ENCODE data around the gene STRN4.
"Not testable (repeated sequence)": the region's sequence is repeated elsewhere in the genome, so short reads cannot be mapped to it uniquely, and the experiment has no call there.

Gene STRN4

GRCh38 chr19:46785980-46786235, 39.7 kb upstream of the STRN4 start:
- Histone ChIP-seq H3K9me3 (ENCODE audit: control insufficient read depth in 1 of 2, low read length in 2 of 2) (no peaks in the 10 kb centered on the region), H3K27me3 (ENCODE audit: control insufficient read depth in 1 of 2, insufficient read depth in 2 of 2, low read length in 2 of 2) (no peaks in the 10 kb centered on the region), H3K27ac (ENCODE audit: low read depth, low read length) (peak overlapping the region; percentile 72), H3K9ac (ENCODE audit: low read depth in 1 of 2, low read length in 2 of 2) (peak overlapping the region; percentile 81 to 84), H3K4me3 (ENCODE audit: low read depth in 1 of 2, low read length in 2 of 2) (peak overlapping the region; percentile 78 to 83), H3K4me1 (ENCODE audit: control insufficient read depth in 1 of 2, insufficient read depth in 2 of 2, low read length in 2 of 2) (peaks cover 19 to 41% of the 10 kb centered on the region in 2 donors), H3K36me3 (ENCODE audit: control insufficient read depth in 1 of 2, insufficient read depth in 2 of 2, low read length in 2 of 2) (peaks cover 7 to 8% of the 10 kb centered on the region in 2 donors)

DNA sequence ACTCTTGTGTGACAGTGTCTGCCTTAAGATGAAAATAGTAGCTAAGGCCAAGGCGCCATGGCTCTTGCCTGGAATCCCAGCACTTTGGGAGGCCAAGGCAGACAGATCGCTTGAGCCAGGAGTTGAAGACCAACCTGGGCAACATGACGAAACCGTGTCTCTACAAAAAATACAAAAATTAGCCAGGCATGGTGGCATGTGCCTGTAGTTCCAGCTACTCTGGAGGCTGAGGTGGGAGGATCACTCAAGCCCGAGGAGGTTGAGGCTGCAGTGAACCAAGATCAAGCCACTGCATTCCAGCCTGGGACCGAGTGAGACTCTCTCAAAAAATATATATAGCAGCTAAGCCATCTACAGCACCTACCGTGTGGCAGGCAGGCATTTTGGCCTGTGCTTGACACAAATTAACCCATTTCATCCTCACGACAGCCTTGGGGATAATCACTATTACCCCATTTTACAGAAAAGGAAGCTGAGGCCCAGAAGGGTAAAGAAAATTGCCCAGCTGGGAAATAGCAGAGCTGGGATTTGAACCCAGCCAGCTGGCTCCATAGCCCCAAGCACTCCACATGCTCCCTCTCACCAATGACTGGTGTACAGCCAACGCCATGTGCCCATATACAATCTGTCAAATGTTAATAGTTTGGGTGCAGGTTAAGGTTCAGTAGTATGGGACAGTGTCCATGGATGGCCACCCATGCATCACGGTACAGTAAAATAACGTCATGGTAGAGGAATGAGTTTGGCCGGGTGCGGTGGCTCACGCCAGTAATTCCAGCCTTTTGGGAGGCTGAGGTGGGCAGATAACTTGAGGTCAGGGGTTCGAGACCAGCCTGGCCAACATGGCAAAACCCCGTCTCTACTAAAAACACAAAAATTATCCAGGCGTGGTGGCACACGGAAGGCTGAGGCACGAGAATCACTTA, 39.1 kb upstream of the STRN4 start:
- Histone ChIP-seq H3K36me3 (ENCODE audit: control insufficient read depth in 1 of 2, insufficient read depth in 2 of 2, low read length in 2 of 2) (peaks cover 7 to 8% of the 10 kb centered on the region in 2 donors), H3K4me3 (ENCODE audit: low read depth in 1 of 2, low read length in 2 of 2) (peak overlapping the region; percentile 78 to 83), H3K9me3 (ENCODE audit: control insufficient read depth in 1 of 2, low read length in 2 of 2) (no peaks in the 10 kb centered on the region), H3K27me3 (ENCODE audit: control insufficient read depth in 1 of 2, insufficient read depth in 2 of 2, low read length in 2 of 2) (no peaks in the 10 kb centered on the region), H3K9ac (ENCODE audit: low read depth in 1 of 2, low read length in 2 of 2) (peak overlapping the region in 1 of 2 donors; percentile 81), H3K27ac (ENCODE audit: low read depth, low read length) (no peak overlapping the region), H3K4me1 (ENCODE audit: control insufficient read depth in 1 of 2, insufficient read depth in 2 of 2, low read length in 2 of 2) (peaks cover 19 to 41% of the 10 kb centered on the region in 2 donors)

DNA sequence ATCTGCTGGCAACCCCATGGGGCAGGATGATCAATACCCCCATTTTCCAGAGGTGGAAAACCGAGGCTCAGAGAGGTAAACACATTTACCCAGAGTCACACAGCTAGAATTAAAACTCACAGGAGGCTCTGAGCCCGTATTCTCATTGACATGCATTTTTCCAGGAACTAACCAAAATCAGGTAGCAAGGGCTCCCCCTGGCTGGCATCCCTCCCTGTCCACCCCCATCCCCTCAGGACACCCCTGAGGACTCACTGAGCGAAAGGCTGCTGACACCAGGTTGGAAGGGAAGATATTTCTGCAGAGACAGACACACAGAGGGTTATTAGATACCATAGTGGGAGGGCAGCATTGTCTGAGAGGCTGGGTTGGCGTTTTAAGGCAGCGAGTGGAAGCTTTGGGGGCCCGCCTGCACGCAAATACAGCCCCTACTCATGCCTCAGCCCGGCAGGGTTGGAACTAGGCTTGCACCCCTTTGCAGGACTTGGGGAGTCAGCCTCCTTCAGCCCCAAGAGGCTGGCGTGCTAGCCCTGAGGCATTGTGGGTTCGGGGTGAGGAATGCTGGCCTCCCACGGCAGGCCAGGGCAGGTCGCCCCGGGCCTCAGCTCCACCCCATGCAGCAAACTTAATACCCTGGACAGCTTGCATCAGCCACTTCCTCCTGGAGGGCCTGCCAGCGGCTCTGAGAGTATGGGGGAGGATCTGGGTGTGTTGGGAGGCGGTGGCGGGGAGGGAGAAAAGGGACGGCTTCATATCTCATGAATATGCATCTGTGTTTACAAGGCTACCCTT, 38.2 kb upstream of the STRN4 start:
- H3K36me3 ChIP-seq (ENCODE audit: control insufficient read depth in 1 of 2, insufficient read depth in 2 of 2, low read length in 2 of 2) = peaks cover 7 to 8% of the 10 kb centered on the region in 2 donors
- peak overlapping the region; percentile 36 to 78 for H3K4me3 ChIP-seq (ENCODE audit: low read depth in 1 of 2, low read length in 2 of 2)
- no peaks in the 10 kb centered on the region for H3K27me3 ChIP-seq (ENCODE audit: control insufficient read depth in 1 of 2, insufficient read depth in 2 of 2, low read length in 2 of 2)
- peak overlapping the region; percentile 35 to 43 for H3K9ac ChIP-seq (ENCODE audit: low read depth in 1 of 2, low read length in 2 of 2)
- no peak overlapping the region for H3K27ac ChIP-seq (ENCODE audit: low read depth, low read length)
- H3K4me1 ChIP-seq (ENCODE audit: control insufficient read depth in 1 of 2, insufficient read depth in 2 of 2, low read length in 2 of 2) = peaks cover 19 to 41% of the 10 kb centered on the region in 2 donors
- H3K9me3 ChIP-seq (ENCODE audit: control insufficient read depth in 1 of 2, low read length in 2 of 2) = no peaks in the 10 kb centered on the region

DNA sequence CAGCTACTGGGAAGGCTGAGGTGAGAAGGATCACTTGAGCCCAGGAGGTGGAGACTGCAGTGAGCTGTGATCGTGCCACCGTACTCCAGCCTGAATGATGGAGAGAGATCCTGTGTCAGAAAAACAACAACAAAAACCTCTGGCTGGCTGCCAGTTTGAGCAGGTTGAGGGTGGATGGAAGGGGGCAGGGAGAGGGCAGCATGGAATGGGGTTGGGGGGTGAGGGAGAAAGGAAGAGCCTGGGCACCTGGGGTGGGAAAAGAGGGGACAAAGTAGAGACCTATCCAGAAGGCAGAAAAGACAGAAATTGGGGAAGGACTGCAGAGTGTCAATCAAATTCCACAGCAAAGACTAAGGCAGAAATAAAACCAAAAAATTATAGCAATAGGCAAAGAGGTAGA, 37.4 kb upstream of the STRN4 start:
- no peaks in the 10 kb centered on the region for H3K27me3 ChIP-seq (ENCODE audit: control insufficient read depth in 1 of 2, insufficient read depth in 2 of 2, low read length in 2 of 2)
- H3K4me1 ChIP-seq (ENCODE audit: control insufficient read depth in 1 of 2, insufficient read depth in 2 of 2, low read length in 2 of 2) = peaks cover 19 to 41% of the 10 kb centered on the region in 2 donors
- H3K4me3 ChIP-seq (ENCODE audit: low read depth in 1 of 2, low read length in 2 of 2) = no peak overlapping the region
- H3K9me3 ChIP-seq (ENCODE audit: control insufficient read depth in 1 of 2, low read length in 2 of 2) = no peaks in the 10 kb centered on the region
- H3K9ac ChIP-seq (ENCODE audit: low read depth in 1 of 2, low read length in 2 of 2) = no peak overlapping the region
- H3K36me3 ChIP-seq (ENCODE audit: control insufficient read depth in 1 of 2, insufficient read depth in 2 of 2, low read length in 2 of 2) = peaks cover 7 to 10% of the 10 kb centered on the region in 2 donors
- no peak overlapping the region for H3K27ac ChIP-seq (ENCODE audit: low read depth, low read length)

DNA sequence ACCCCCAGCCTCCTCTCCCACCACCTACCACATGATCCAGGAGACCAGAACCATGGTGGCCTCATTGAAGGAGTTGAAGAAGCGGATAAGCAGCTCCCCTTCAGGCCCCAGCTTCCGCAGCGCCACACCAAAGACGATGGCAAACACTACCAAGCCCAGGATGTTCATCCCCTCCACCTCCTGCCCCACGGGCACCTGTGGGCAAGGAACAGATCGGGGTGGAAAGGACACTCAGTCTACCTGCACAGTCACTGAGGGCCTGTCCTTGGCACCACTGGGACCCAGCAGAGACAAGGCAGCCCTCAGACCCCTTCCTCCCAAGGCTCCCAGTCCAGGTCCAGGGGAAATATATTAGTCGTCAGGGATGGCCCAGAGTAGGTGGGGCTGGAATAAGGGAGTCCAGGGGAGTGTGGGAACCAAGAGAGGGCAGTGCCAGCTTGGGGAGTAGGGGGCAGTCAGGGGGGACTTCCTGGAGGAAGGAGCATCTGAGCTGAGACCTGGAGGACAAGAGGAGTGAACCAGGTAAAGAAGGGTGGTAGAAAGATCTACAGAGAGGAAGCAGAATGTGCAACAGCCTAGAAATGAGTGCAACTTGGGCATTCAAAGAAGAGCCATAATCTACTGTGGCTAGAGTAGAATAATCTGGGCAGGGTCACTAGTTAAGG, 36.2 kb upstream of the STRN4 start:
- no peak overlapping the region for H3K9ac ChIP-seq (ENCODE audit: low read depth in 1 of 2, low read length in 2 of 2)
- no peak overlapping the region for H3K27ac ChIP-seq (ENCODE audit: low read depth, low read length)
- peaks cover 19 to 35% of the 10 kb centered on the region in 2 donors for H3K4me1 ChIP-seq (ENCODE audit: control insufficient read depth in 1 of 2, insufficient read depth in 2 of 2, low read length in 2 of 2)

GRCh38 chr19:46777956-46778645, 31.9 kb upstream of the STRN4 start:
- H3K4me3 ChIP-seq (ENCODE audit: low read depth in 1 of 2, low read length in 2 of 2); H3K9me3 ChIP-seq (ENCODE audit: control insufficient read depth in 1 of 2, low read length in 2 of 2); H3K9ac ChIP-seq (ENCODE audit: low read depth in 1 of 2, low read length in 2 of 2); H3K4me1 ChIP-seq (ENCODE audit: control insufficient read depth in 1 of 2, insufficient read depth in 2 of 2, low read length in 2 of 2); H3K27ac ChIP-seq (ENCODE audit: low read depth, low read length); H3K27me3 ChIP-seq (ENCODE audit: control insufficient read depth in 1 of 2, insufficient read depth in 2 of 2, low read length in 2 of 2): not testable (repeated sequence)
- peaks cover 20 to 35% of the 10 kb centered on the region in 2 donors for H3K36me3 ChIP-seq (ENCODE audit: control insufficient read depth in 1 of 2, insufficient read depth in 2 of 2, low read length in 2 of 2)

More for the DNA sequence above, 36.2 kb upstream of the STRN4 start:
- Histone ChIP-seq H3K27me3 (ENCODE audit: control insufficient read depth in 1 of 2, insufficient read depth in 2 of 2, low read length in 2 of 2) (no peaks in the 10 kb centered on the region), H3K9me3 (ENCODE audit: control insufficient read depth in 1 of 2, low read length in 2 of 2) (no peaks in the 10 kb centered on the region), H3K4me3 (ENCODE audit: low read depth in 1 of 2, low read length in 2 of 2) (no peak overlapping the region), H3K36me3 (ENCODE audit: control insufficient read depth in 1 of 2, insufficient read depth in 2 of 2, low read length in 2 of 2) (peaks cover 7 to 13% of the 10 kb centered on the region in 2 donors)

DNA sequence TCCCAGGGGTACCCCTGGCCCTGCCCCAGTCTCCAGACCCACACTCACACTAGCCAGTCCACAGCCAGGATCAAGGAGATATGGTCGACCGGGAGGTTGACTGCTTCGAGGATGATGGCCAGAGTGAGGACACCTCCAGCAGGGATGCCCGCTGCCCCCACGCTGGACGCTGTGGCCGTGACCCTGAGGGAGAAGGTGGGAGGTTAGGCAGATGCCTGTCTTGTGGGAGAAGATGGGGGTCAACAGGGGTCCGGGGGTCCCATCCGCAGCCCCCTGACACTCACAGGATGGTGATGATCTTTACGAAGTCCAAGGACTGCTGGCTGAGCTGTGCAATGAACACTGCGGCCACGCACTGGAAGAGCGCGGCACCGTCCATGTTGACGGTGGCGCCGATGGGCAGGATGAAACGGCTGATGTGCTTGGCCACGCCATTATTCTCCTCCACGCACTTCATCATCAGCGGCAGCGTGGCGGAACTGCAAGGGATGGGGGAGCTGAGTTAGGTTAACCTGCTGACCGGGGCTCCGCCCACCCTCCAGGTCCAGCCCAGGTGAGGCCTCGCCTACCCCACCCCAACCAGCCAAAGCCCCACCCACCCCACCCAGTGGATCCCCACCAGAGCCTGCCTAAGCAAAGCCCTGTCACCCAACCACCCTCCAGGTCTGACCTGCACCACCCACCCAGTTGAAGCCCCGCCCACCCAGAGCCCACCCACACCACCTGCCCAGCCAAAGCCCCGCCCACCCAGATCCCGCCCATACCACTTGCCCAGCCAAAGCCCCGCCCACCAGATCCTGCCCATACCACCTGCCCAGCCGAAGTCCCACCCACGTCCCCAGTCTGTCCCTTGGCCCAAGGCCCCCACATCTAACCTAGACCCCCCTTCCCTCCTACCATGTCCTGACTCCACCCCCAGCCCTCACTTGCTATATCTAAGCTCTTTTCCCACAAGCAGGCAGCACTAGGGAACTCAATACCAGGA, 31.0 kb upstream of the STRN4 start:
- Histone ChIP-seq H3K27me3 (ENCODE audit: control insufficient read depth in 1 of 2, insufficient read depth in 2 of 2, low read length in 2 of 2) (no peaks in the 10 kb centered on the region), H3K9me3 (ENCODE audit: control insufficient read depth in 1 of 2, low read length in 2 of 2) (no peaks in the 10 kb centered on the region), H3K9ac (ENCODE audit: low read depth in 1 of 2, low read length in 2 of 2) (no peak overlapping the region), H3K36me3 (ENCODE audit: control insufficient read depth in 1 of 2, insufficient read depth in 2 of 2, low read length in 2 of 2) (peaks cover 18 to 26% of the 10 kb centered on the region in 2 donors), H3K27ac (ENCODE audit: low read depth, low read length) (no peak overlapping the region), H3K4me1 (ENCODE audit: control insufficient read depth in 1 of 2, insufficient read depth in 2 of 2, low read length in 2 of 2) (no peaks in the 10 kb centered on the region), H3K4me3 (ENCODE audit: low read depth in 1 of 2, low read length in 2 of 2) (no peak overlapping the region)

- Histone ChIP-seq H3K27me3 (ENCODE audit: control insufficient read depth in 1 of 2, insufficient read depth in 2 of 2, low read length in 2 of 2) (no peaks in the 10 kb centered on the region), H3K9ac (ENCODE audit: low read depth in 1 of 2, low read length in 2 of 2) (no peak overlapping the region), H3K4me3 (ENCODE audit: low read depth in 1 of 2, low read length in 2 of 2) (no peak overlapping the region), H3K4me1 (ENCODE audit: control insufficient read depth in 1 of 2, insufficient read depth in 2 of 2, low read length in 2 of 2) (no peaks in the 10 kb centered on the region), H3K27ac (ENCODE audit: low read depth, low read length) (no peak overlapping the region), H3K36me3 (ENCODE audit: control insufficient read depth in 1 of 2, insufficient read depth in 2 of 2, low read length in 2 of 2) (peaks cover 14 to 26% of the 10 kb centered on the region in 2 donors), H3K9me3 (ENCODE audit: control insufficient read depth in 1 of 2, low read length in 2 of 2) (no peaks in the 10 kb centered on the region)
These were observed 29.5 kb upstream of the STRN4 start for GRCh38 chr19:46775642-46776258.

Measured in duodenal mucosa (tissue), 2 donors.